GM18951 (cell line): ENCODE data around the gene KAZN.

Source experiments
- POLR2A ChIP-seq: IDR thresholded peaks from 4 replicates; pipeline ENCODE4 v1.6.1; 2011; ENCODE audit warnings: mild to moderate bottlenecking; ENCODE audit not compliant: insufficient read length, insufficient read depth; ENCODE audit errors: extremely low read depth
- in situ Hi-C: fragments of 300-500 bp; cut with MboI; formaldehyde crosslinking; loops from one replicate; pipeline ENCODE4 v1.12.0; 2022; ENCODE audit warnings: low sequenced_read_pairs, mixed read lengths, inconsistent platforms; ENCODE audit not compliant: unreplicated experiment

Gene KAZN

DNA sequence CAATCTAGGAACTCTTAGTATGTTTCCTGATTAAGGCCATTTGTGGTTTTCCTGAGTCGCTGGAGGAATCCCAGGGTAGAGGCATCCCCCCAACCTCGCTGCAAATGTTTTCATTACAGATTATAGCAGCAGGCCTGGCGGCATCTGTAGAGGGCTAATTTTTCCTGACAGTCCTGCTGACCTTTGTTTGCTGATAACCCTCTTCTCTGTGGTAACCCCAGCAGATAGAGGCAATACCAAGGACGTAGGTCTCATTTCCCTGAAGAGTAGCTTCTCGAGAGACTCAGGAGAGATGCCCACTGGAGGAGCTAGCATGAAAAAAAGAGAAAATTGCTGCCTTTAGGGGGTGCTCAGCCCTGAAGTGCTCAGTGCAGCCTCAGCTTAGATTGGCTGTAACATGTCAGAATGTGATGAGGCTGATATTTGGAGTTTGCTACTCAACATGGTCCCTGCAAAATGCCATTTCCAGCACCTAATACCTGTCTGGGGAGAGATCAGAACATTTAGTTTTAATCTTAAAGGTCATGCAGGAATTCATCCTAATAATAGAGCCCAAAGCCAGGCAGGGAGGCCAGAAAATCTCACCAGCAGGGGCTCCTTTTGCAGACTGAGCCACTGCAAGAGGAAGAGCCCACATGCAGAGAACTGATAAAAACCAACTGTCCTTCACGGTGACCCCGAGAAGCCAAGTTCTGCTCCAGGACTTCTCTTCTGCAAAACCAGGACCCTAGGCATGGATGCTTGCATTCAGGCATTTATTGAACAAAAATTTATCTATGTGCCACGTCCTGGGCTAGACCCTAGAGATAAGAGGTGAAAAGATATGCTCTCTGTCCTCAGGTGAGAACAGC is 184.5 kb downstream of the KAZN start:
- TF ChIP-seq POLR2A, result no peak
- in situ Hi-C loops, result no loop called here

DNA sequence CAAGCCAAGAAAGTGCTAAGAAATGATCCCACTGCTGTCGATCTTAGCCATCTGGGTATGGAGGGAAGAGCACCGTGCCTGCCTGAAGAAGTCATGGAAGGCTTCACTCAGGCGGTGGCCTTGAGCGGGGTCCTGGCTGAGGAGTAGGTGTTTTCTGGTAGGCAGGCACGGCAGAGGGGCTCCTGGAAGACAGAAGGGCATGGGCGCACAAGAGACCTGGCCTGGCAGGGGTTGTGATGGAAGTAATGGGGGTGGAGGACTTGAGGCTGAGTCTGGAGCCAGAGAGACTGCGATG is 185.1 kb downstream of the KAZN start:
- no peak for TF ChIP-seq POLR2A
- in situ Hi-C loops, result no loop called here

DNA sequence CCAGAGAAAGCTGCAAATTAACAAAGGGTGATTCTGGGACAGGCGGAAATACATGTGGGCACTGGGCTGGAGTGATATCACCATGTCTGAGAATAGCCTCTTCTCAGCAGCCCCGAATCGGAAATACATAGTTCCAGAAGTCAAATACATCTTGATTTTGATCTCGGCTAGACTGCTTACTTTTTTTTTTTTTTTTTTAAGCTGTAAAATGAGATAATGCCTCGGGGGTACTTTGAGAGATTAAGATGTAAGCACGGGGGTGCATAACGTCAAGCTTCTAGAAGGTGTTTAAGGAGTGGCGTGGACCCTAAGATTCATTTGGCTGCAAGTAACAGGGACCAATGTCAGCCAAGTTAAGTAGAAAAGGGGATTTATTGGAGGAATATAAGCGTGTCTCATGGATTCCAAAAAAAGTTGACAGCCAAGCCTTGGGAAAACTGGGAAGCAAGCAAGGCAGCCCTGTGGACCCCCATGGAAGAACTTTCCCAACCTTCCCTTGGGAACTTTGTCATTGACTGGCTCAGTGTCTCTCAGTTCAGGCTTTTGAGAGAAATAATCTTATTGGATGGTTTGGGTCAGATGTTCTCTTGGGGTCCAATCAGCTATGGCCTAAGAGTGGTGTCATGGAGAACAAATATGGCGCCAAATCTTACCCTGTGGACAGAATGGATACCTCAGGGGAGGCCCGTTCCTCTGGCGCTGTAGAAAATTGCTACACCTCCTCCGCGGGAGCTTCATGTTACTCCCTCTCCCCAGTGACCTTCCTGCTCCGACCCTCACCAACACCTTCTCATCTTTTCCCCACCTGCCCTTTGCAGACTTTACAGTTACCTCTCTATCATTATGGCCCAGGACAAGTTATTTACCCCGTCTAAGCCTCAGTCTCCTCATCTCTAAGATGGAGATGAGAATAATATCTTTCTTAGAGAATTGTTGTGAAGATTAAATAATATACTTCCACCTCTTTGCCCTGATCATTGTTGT is 186.6 kb downstream of the KAZN start:
- in situ Hi-C loops, result no loop called here
- no peak for TF ChIP-seq POLR2A

DNA sequence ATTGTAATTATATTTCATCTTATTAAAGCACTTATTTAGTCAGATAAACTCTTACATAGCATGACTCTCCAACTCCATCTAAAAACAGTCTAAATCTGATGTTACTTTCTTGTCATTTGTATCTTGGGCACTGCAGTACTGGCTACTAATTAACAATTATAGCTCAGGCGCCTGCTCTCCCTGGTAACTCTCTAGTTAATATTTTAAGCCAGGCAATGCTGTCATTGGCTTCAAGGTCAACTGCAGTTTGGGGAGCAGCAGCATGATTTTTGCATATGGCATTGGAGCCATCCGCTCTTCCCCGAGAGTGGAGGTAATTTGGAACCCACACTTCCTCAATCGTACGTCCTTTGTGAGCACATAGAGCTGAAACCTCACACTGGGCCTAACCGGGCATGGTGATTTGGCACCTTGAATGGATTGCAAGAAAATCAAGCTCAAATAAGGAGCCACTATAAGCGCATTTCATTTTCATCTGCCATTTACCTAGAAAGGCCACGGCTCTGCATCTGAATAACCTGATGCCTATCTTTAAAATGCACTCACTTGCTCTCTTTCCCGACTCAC is 187.7 kb downstream of the KAZN start:
- in situ Hi-C loops, result no loop called here
- no peak for TF ChIP-seq POLR2A

DNA sequence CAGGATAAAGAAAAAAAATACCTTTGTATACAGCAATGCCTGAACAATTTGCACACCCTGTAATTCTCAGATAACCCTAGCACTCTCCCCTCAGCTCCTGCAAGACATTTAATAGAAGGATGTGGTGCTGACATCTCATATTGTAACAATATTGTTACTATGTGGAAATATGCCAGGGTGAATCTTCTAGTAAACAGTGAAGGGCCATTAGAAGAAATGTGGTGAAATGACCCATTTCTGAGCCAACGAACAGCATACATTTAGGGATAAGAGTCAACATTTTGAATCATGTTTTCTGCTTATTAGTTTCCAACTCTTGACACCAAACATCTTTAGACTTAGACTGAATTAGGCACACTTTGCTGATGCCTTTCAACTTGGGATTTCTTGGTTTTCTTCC is 188.2 kb downstream of the KAZN start:
- in situ Hi-C loops, result no loop called here
- no peak for TF ChIP-seq POLR2A

DNA sequence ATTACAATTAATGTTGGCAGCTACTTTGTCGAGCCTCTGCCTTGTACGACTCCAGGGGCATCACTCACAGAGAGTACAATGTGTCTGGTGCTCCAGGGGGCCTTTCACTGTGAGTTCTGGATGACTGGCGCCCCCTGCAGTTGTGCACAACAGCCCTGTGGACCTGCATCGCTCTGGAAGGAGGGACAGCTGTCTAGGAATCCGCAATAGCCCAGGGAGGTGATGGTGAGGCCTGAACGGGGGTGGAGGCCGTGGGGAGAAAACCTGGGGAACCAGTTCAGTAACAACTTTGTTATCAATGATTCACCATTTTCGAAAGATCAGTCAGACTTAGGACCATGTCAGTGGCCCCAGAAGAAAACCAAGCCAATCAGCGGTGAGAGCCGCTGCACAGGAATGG is 189.1 kb downstream of the KAZN start:
- in situ Hi-C loops, result no loop called here
- no peak for TF ChIP-seq POLR2A

DNA sequence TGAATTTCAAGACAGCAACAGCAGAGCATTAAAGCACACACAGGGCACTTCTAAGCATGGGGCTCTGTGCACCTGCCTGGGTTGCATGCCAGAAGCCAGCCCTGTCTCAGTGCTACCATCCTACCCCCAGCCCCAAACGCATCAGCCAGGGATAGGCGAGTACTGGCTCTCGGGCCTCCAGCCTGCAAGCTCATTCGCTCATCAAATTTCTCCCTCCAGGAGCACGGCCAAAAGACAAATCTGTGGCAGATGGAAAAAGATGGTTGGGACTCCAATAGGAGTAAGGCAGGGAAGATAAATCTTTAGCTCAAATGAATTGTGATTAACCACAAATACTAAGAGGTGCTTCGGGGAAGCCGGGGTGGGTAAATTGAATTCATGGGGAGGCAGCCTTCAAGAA is 189.6 kb downstream of the KAZN start:
- in situ Hi-C loops, result no loop called here
- no peak for TF ChIP-seq POLR2A

DNA sequence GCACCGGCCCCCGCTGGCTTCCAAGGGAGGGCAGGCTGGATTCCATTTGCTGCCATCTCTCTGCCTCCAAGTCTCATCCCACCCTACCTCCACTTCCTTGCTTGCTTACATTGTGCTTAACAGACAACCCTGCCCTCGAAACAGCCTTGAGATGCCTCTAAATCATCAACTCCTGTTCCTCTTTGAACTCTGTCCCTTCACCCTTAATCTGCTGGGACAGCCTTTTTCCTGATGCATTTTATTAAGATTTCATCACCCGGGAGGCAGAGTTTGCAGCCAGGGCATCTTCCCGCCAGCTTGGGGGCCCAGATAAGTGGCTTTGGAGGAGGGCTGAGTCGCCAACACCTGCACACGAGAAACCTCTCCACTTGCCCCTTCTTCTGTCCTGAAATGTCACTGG is 192.5 kb downstream of the KAZN start:
- in situ Hi-C loops, result no loop called here
- TF ChIP-seq POLR2A, result no peak

DNA sequence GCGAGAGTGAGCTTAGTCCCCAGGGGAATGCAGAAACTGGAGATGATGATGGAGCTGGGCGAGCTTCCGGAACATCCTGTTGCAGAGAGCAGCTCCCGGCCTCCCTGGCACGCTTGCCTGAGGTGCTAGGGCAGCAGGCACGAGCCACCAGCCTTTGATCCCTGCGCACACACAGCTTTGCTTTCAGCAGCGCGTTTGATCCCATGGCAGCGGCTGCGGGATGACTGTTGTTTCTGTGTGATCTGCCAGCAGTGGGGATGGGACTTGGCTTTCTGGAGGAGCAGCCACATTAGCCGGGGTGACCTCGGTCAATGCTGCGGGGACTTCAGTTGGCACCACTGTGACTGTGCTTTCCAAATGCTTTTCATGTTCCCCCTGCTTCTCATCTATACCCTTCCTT is 193.2 kb downstream of the KAZN start:
- in situ Hi-C loops, result no loop called here
- TF ChIP-seq POLR2A, result no peak

DNA sequence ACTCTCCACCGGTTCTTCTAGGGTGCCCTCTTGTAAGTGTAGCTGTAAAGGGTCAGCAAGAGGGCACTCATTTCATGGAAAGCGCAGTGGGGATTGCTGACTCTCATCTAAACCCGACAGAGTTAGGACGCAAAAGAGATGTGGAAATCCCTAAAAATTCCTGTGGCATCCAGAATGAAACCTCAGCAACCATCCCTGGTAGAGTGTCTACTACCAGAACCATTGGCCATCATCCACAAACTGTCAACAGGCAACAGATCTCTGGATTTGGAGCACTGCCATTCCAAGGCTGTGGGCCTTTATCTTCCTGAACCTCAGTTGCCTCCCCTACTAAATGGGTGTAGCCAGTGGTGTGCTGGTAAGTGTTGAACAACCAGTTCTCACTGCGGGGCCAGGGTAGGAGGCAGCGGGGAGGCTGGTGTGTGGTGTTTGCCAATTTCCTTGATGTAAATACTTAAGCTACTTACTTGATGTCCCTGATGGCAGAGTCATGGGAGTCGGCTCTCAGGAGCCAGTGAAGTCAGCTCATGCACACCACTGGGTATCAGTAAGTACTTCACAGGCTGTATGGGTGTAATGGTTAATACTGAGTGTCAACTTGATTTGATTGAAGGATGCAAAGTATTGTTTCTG is 195.8 kb downstream of the KAZN start:
- TF ChIP-seq POLR2A, result no peak
- in situ Hi-C loops, result no loop called here

DNA sequence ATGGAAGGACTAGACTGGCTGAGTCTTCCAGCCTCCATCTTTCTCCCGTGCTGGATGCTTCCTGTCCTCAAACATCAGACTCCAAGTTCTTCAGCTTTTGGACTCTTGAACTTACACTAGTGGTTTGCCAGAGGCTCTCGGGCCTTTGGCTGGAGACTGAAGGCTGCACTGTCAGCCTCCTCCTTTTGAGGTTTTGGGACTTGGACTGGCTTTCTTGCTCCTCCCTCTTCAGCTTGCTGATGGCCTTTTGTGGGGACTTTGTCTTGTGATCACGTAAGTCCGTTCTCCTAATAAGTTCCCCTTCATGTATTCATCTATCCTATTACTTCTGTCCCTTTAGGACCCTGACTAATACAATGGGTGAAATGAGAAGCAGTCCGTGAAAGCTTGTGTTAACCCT is 196.4 kb downstream of the KAZN start:
- in situ Hi-C loops, result no loop called here
- no peak for TF ChIP-seq POLR2A

DNA sequence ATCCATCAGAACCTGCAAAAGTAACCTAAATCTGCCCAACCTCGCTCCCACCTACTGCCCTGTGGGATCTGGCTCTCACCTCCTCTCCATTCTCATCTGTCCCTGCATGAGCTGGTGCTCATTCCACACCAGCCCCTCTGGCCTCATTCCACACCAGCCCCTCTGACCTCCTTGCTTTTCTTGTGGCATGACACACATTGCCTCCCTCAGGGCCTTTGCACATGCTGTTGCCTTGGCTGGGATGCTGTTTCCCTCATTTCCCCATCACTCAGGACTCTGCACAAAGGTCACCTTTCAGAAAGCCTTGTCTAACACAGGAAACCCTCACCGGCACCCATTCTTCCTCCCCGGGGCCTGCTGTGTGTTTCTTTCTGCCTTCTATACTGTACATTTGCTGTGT is 197.1 kb downstream of the KAZN start:
- in situ Hi-C loops, result no loop called here
- no peak for TF ChIP-seq POLR2A

DNA sequence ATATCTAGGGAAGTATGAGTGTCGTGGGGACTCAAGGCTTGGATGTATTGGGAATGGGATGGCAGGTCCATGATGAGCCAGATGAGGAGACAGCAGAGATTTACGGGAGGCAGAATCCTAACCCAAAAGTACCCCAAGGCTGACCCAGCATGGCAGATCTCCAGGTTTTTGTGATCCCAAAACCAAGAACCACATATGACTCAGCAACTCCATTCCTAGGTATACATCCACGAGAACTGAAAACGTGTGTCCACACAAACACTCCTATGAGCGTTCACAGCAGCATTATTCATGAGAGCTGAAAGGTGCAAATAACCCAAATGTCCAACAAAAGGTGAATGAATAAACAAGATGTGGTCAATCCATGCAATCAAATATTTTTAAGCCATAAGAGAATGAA is 201.5 kb downstream of the KAZN start:
- TF ChIP-seq POLR2A, result no peak
- in situ Hi-C loops, result no loop called here
